Upper lobe of left lung (tissue), 4 donors: ENCODE measurements around the gene OR2L8.

Experiments
- POLR2A ChIP-seq, 4 donors: fragments of 450-650 bp; IDR thresholded peaks; one replicate each; pipeline ENCODE4 v1.5.1; 2016 to 2017; ENCODE audit warnings: antibody characterized with exemption in 4 of 4, mild to moderate bottlenecking in 2 of 4
- POLR2AphosphoS5 ChIP-seq, 2 donors: sonication (generic); formaldehyde crosslinking; IDR thresholded peaks; one replicate each; pipeline ENCODE4 v1.5.1; 2017; ENCODE audit warnings: antibody characterized with exemption in 2 of 2
- TF ChIP-seq, protein P1 (sequence below), 6 experiments: fragments of 450-650 bp in 4 of 6; fragments of 200-600 bp in 2 of 6; sonication (generic) in 2 of 6; IDR thresholded peaks; one replicate each; pipeline ENCODE4 v1.5.1; 2016 to 2019; ENCODE audit warnings: antibody characterized with exemption in 6 of 6

DNA sequence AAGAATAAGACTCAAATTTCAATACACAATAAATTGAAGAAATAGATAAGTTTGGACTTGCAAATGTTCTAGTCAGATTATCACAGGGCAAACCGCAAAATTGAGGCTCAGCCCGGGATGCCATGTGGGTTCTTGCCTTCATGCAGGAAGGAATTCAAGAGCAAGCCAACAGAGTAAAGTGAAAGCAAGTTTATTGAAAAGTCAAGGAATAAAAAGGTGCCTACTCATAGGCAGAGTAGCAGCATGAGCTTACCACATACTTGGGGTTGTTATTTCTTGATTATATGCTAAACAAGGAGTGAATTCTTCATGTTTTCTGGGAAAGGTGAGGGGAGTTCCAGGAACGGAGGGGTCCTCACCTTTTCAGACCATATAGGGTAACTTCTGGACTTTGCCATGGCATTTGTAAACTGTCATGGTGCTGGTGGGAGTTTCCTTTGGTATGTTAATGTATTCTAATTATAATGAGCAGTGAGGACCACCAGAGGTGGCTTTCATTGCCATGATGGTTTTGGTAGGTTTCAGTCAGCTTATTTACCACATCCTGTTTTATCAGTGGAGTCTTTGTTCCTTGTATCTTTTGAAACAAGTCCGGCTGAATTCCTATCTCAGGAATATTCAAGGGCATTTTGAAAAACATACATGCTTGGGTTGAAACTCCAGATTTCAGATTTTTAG lies 14.4 kb downstream of the OR2L8 start:
- TF ChIP-seq, protein P1, sequence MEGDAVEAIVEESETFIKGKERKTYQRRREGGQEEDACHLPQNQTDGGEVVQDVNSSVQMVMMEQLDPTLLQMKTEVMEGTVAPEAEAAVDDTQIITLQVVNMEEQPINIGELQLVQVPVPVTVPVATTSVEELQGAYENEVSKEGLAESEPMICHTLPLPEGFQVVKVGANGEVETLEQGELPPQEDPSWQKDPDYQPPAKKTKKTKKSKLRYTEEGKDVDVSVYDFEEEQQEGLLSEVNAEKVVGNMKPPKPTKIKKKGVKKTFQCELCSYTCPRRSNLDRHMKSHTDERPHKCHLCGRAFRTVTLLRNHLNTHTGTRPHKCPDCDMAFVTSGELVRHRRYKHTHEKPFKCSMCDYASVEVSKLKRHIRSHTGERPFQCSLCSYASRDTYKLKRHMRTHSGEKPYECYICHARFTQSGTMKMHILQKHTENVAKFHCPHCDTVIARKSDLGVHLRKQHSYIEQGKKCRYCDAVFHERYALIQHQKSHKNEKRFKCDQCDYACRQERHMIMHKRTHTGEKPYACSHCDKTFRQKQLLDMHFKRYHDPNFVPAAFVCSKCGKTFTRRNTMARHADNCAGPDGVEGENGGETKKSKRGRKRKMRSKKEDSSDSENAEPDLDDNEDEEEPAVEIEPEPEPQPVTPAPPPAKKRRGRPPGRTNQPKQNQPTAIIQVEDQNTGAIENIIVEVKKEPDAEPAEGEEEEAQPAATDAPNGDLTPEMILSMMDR (IDR thresholded peaks at IDR 0.05) = no peak
- TF ChIP-seq POLR2AphosphoS5 (IDR thresholded peaks at IDR 0.05) (no peak), POLR2A (IDR thresholded peaks at IDR 0.05) (no peak)
